Occipital lobe (tissue), 2 donors: ENCODE measurements around the gene LPAR3. TPM values are rescaled to one million over a fixed set of nuclear protein-coding genes. Genes with fewer than 3 reads are reported as not detected.

Experiments used
- DNase-seq: peaks from one replicate; lab custom pipeline; 2025; lab: John Stamatoyannopoulos, UW
- total RNA-seq: library from RNA; depleted of rRNA; stranded (reverse); fragments of >200 nt; gene quantifications from one replicate; pipeline ENCODE4 v1.2.3, GENCODE V29; 2014

LPAR3 gene
- total RNA-seq, 1 donor from 2014 or later = 0.78 TPM

GRCh38 chr1:84857906-84858305, 35.1 kb downstream of the LPAR3 start:
- no peak for DNase-seq

- no peak for DNase-seq
These were observed 36.2 kb downstream of the LPAR3 start for GRCh38 chr1:84856726-84857270.

DNA sequence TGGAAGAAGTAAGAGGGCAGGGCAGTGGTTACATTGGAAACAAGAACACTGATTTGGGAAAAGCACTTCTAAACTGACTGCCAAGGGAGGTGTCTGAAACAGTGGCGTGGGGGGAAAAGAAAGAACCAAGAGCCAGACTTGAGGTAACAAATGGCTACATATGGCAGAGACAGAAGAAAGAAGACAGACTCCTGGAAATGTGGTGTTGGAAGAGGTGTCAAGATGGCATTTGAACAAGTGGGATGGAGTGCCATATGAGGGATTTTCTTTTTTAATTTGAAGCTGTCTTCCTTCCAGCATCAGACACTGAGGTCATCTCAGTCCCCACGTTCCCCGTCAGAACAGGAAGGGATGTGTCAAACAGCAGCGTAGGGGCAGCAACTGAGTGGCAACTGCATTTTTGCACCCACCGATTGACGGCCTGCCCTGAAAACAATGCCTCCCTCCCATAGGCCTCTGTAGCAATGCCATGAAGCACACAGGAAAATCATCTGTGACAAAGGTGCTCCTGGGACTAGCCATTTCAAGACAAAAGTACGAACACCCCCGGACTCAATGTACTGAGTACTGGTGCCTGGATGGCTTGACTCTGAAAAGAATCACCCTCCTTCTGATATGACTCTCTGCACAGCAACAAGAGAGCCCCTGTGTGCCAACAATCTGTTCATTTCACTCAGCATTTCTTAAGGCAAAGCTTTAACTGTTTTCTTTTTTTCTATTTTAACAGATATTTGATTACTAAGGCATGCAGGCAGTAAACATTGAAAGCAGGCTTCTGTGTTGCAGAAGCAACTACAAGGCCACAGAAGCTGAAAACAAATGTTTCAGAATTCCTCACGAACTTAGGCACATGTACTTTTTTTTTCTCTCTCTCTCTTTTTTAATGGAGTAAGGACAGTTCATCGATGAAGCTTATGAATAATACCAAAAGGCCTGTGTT, 37.0 kb downstream of the LPAR3 start:
- DNase-seq = no peak

DNA sequence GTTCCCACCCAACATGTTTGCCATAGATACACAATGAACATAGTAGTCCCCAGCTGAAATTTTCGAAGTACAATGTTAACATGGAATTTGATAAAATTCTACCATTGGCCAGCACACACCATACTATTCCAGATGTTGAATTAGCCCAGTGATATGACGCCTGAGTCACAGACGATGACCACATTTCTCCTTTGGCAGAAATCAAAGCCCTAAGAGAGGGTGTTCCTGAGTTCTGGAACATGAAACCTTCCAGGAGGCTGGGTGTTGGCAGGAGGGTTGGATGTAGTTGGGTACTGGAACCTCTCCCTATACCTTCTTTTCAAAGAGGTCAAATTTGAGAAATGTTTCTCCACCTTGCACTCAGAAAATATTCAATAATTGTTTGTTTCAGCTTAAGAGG, 37.8 kb downstream of the LPAR3 start:
- DNase-seq = no peak

DNA sequence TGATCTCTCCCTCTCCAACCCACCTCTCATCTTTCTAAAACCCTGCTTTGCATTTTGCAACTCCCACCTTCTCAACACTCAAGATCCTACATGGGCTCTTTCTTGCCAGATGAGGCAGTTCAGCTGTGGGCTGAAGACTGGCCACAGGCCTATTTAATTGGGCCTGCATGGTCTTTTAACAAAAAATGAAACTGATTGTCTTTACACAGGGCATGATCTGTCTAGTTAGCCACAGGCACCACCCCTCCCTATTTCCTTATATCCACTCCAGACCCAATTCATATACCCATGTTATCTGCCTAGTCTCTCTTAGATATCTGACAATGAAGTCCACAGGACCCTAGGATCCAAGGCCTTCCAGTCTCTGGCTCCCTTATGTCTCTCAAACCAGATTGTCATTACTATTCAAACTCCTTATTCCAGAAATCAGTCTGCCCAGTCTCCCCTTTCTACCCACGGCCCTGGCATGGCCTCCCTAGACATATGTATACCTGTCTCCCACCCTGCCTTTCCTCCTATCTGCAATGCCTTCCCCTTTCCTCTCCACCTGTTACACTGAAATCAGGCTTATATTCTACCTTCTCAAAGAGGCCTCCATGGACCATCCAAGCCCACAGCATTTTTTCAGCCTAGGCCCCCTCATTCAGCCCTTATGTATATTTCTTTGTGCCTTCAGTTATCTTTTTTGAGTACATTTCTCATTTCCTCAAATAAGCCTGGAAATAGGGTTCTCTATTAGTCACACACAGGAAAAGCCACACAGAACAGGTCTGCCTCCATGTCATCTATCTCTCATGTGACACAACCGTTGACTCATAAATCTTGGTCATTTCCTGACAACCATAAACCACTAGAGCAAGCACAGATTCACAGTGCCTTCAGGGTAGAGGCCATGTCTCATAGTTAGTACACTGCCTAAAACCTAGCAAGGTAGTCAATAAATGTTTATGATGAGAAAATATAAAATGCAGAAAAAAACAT, 39.0 kb downstream of the LPAR3 start:
- no peak for DNase-seq

DNA sequence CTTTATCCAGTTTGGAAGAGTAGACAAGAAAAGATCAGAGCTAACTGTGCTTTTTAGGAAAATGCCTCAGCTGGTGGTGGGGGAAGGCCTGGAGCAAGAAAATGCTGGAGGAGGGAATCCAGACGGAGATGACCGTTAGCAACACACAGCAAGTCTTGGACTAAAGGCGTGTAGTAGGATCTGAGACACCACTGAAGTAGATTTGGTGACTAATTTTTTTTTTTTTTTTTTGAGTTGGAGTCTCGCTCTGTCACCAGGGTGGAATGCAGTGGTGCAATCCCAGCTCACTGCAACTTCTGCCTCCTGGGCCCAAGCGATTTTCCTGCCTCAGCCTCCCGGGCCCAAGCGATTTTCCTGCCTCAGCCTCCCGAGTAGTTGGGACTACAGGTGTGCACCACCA, 41.2 kb downstream of the LPAR3 start:
- DNase-seq = no peak

DNA sequence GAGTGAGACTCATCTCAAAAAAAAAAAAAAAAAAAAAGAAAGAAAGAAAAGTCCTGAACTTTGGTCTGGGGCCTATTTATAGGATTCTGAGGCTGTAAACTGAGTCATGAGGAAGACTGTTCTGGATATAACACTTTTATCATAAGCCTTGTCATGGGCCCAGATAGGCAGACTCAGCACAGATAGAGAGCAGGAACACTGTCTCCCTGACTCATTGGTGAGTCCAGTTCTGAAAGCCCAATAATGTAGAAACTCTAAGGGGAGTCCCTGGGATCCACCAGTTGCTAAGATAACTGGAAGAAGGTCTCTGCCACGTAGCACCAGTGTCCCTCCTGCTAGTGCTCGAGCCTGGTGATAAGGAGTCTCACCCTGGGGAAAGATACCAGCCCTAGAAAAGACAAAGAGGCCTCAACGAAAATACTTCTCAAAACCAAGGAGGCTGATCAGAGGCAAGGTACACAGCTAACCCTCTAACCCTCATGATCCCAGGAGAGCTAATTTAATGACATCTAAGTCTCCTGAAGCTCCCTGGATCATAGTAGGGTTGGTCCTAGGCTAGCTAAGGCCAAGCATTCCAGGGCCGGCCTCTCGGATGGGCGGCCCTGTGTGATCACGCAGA, 43.5 kb downstream of the LPAR3 start:
- DNase-seq = no peak

DNA sequence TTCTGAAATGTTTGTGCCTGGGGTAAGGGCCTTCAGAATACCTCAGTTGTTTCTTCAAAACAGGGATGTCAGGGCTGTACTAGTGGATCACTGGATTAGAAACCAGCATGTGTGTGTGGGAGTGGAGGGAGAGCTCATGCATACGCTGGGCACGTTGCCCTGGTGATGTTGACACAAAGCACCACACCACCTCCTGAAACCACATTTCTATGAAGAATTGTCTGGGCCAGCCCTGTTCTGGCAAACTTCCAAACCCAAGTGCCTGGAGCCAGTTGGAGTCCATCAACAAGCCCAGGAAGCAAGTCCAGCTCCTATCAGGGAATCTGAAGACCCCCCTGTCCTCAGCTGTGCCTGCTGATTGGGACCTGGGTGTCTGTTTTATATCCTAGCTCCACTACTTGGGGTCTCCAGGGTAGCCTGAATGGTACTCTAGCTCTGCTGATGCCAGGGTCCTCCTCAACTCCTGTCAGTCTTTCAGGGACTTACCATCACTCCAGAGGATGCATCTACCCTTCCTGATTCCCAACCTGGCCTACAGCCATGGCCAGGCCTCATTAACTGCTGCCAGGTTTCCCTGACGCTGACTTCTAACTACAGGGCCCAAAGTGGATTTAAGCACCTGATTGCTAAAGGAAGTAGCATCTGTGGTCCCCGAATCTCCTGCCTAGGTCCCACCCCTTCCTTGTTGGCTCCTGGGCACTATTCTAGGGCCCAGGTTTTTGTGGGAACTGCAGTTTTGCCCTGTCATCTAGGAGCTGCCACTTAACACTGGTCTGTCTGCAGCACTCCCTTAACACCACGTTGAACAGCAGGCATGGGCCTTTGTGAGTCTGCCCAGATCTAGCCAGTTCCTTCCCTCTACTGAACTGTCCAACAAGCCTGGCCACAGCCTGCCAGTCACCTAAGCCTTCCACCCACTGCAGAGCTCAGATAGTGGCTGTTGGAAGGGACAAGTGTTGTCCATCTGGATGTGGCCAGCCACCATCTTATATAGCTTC, 45.5 kb downstream of the LPAR3 start:
- peak; percentile 46 for DNase-seq

DNA sequence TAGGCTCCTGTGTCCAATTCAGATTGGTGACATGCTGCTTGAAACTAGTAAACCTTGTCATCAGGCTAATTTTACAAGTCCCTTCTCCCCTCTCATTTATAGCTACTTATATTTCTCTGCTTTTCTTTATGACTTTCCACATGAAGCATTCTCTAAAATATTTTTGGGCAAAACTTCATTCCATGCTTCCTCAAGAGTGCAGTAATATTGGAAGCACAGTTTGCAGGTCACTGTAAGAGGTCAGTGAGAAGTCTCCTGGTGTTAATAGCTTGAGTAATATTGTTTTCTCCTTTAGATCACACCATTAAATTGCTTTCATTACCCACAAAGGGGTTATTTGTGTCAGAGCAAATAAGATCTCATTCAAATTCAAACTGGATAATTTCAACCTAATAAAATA, 46.6 kb downstream of the LPAR3 start:
- DNase-seq = no peak

- DNase-seq = no peak
These were observed 47.6 kb downstream of the LPAR3 start for GRCh38 chr1:84845357-84845756.

GRCh38 chr1:84844094-84844493, 48.9 kb downstream of the LPAR3 start:
- DNase-seq = no peak

DNA sequence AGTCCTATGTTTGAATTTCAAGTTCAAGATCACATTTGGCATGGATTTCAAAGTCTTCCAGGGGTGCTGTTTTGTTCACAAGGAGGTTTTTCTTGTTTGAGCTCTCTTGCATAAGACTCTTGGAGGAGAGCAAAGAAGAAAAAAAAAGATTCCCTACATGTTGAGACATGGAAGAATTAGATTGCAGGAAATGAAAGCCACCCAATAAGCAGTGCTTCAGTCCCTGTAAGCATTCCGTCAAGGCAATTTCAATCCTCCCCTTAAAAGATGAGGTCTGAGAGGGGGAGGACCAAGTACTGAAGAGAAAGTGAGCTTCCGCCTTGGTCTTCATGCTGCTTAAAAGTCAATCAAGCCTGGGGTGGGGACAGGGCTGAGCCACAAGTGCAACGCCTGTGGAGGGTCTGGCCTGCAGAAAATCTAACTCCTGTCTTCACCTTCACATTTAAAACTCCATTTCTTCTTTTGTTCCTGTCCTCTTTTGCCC, 50.2 kb downstream of the LPAR3 start:
- DNase-seq = no peak

GRCh38 chr1:84841971-84842370, 51.0 kb downstream of the LPAR3 start:
- no peak for DNase-seq

GRCh38 chr1:84840346-84840745, 52.7 kb downstream of the LPAR3 start:
- DNase-seq = no peak

GRCh38 chr1:84839544-84839943, 53.5 kb downstream of the LPAR3 start:
- no peak for DNase-seq

DNA sequence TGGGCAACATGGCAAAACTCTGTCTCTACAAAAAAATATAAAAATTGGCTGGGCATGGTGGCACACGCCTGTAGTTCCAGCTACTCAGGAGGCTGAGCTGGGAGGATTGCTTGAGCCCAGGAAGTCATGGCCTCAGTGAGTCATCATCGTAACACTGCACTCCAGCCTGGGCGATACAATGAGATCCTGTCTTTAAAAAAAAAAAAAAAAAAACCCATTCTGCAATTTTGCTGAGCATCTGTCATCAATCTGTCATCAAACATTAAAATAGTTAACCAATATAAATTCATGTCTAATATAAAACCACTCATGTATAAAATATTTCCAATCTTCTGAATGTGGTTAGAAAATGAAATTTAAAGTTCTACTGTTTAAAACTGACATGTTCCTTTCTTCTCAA, 56.9 kb downstream of the LPAR3 start:
- no peak for DNase-seq

DNA sequence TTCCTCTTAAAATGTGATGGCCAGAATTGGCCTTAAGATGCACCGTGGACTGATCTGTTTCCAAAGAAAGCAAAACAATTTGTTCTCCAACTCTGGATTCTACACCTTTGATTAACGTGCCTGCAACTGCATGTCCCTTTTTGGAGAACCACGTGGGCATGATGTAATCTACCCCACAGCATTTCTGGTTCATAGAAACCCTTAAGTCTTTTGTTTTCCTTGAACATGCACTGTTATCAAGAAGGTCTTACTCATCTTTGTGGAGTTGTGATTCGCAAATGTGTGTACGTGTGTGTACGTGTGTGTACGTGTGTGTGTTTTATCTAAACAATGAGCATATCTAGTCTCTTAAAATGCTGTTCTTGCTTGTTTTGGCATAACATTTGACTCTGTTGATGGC, 57.8 kb downstream of the LPAR3 start:
- no peak for DNase-seq

DNA sequence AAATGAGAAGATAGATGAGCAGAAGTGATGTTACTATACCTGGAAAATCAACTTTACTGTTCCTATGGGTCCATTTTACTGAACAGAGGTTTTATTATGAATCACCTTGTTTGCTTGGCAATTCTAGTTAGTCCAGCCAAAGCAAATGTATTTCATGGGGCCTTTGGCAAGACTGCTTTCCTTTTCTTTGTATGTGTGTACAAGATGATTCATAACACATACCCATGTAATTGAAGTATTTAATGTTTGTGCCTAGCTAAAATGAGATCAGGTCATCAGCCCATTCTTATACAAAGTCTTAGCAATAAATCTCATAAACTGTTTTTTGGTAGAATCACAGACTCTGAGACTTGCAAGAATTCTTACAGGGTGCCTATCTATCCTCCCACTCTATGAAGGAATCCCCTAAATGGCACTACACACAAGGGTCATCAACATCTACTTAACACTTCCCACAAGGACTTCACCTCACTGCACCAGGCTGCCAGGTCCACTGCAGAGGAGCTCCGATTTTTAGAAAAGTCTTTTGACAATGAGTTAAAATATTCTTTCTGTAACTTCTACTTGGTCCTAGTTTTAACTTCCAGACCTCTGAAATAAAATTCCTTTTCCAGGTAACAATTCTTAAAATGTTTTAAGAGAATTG, 58.5 kb downstream of the LPAR3 start:
- no peak for DNase-seq

GRCh38 chr1:84833194-84833593, 59.8 kb downstream of the LPAR3 start:
- DNase-seq = no peak

DNA sequence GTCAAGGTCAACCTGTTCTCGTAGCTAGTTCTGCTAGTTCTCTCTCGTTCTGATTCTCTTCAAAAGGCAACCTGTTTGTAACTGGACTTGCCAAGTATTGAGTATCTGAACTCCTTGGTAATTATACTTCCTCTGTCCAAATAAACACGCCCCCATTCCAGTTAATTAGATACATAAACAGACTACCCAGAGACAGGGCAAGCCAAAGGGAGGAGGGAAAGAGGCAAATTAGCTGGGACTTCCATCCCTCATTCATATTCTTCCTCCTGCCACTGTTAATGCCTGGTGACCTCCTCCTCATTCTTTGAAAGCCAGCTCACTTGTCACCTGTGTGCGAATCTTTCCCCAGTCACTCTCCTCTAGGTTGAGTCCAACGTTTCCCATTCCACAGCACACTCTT, 62.9 kb downstream of the LPAR3 start:
- no peak for DNase-seq
